ENCODE measurements around the gene RBL1. TPM values are rescaled to one million over a fixed set of nuclear protein-coding genes. Genes with fewer than 3 reads are reported as not detected.
A peak's percentile ranks its signal among the peaks of the same experiment; 100 is the strongest.
"Not testable (repeated sequence)": the region's sequence is repeated elsewhere in the genome, so short reads cannot be mapped to it uniquely, and the experiment has no call there.

RBL1 gene
- total RNA-seq, 6 experiments from 2014 or later, result 1.8 to 3.9 (median 2.2) TPM

DNA sequence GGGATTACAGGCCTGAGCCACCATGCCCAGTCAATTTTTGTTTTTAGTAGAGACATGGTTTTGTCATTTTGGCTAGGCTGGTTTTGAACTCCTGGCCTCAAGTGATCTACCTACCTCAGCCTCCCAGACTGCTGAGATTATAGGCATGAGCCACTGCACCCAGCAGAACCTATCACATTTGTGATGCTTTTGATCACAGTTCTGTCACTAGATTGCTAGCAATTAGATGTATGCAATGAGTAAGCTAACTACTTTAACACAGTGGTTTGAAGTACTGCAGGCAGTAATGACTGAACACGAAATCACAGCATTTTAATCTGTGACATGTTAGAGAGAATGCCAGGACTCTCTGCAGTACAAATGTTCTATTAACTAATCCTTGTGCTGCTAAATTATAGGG, 124.7 kb downstream of the RBL1 start:
- Histone ChIP-seq H3K27me3 (no peaks in the 10 kb centered on the region), H3K4me1 (peaks cover 0 to 11% (median 0%) of the 10 kb centered on the region in 4 donors), H3K27ac (no peak overlapping the region), H3K4me3 (no peak overlapping the region), H3K36me3 (no peaks in the 10 kb centered on the region), H3K9me3 (no peaks in the 10 kb centered on the region)
- 89% methylated on average over 1 of the region's 1 CpG for WGBS (ENCODE audit: insufficient coverage, low coverage, low lambda C conversion rate, missing lambda C conversion rate)
- DNase-seq (no peak), ATAC-seq (no peak)
- TF ChIP-seq POLR2A (IDR thresholded peaks at IDR 0.05), result no peak
- no peak for TF ChIP-seq CTCF (IDR thresholded peaks at IDR 0.05)
- intact Hi-C loops (cut with DNase I), result no loop called here

DNA sequence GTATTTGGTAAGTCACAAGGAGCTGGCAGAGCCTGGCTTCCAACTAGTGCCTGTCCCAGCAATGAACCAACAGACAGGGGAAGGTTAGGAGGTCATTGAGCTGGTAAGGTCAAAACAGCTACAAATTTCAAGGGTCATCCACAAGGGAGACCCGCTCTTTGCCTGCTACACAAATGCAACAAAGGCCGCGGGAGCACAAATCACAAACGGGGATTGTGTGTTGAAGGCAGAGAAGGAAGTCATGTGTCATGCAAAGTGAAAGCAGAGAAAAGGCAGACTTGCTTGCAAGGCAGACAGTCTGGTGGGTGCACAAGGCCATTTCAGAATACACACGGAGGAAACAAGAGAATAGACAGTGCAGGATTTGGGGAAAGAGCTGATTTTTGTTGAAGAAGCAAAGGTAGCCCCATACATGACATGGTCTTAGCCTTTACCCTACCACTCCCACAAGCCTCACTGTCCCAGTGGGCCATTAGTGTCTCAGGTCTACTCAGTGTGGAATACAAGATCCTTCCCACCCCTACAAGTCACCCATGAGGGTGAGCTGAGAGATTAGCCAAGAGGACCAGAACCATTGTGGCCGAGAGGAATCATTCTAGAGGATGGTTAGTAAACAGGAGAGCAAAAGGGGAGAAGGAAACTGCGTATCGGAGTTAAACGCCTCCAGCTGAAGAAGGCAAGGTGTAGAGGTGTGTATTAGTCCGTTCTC, 126.2 kb downstream of the RBL1 start:
- Histone ChIP-seq H3K9me3 (no peaks in the 10 kb centered on the region), H3K4me1 (peaks cover 0 to 11% (median 0%) of the 10 kb centered on the region in 4 donors), H3K27ac (peak overlapping the region in 1 of 3 donors; percentile 2), H3K27me3 (no peaks in the 10 kb centered on the region), H3K4me3 (no peak overlapping the region), H3K36me3 (no peaks in the 10 kb centered on the region)
- ATAC-seq, result peak; percentile 71 to 85 (median 78)
- 50% methylated on average over 10 of the region's 10 CpGs for WGBS (ENCODE audit: insufficient coverage, low coverage, low lambda C conversion rate, missing lambda C conversion rate)
- TF ChIP-seq CTCF (IDR thresholded peaks at IDR 0.05), result no peak
- no peak for TF ChIP-seq POLR2A (IDR thresholded peaks at IDR 0.05)
- intact Hi-C loops (cut with DNase I), result no loop called here
- no peak for DNase-seq

GRCh38 chr20:36969051-36969450, 126.7 kb downstream of the RBL1 start:
- no peak for TF ChIP-seq POLR2A (IDR thresholded peaks at IDR 0.05)
- TF ChIP-seq CTCF (IDR thresholded peaks at IDR 0.05), result no peak
- intact Hi-C loops (cut with DNase I), result no loop called here
- H3K27ac ChIP-seq, result peak overlapping the region in 1 of 3 donors; percentile 2
- DNase-seq, result no peak
- H3K27me3 ChIP-seq, result no peaks in the 10 kb centered on the region
- peaks cover 0 to 11% (median 0%) of the 10 kb centered on the region in 4 donors for H3K4me1 ChIP-seq
- no peaks in the 10 kb centered on the region for H3K9me3 ChIP-seq
- no peaks in the 10 kb centered on the region for H3K36me3 ChIP-seq
- ATAC-seq, result peak; percentile 10 to 55 (median 41)
- no peak overlapping the region for H3K4me3 ChIP-seq
- 94% methylated on average over 3 of the region's 4 CpGs for WGBS (ENCODE audit: insufficient coverage, low coverage, low lambda C conversion rate, missing lambda C conversion rate)

DNA sequence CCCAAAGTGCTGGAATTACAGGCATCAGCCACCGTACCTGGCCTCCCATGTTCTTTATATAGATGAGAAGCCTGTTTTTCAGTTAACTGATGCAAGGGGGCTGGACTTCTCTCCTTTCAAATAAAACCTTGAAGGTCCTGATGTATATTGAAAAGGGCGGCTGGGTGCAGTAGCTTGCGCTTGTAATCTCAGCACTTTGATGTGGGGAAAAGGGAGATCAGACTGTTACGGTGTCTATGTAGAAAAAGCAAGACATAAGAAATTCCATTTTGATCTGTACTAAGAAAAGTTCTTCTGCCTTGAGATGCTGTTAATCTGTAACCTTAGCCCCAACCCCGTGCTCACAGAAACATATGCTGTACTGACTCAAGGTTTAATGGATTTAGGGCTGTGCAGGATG, 128.2 kb downstream of the RBL1 start:
- intact Hi-C loops (cut with DNase I), result no loop called here
- H3K9me3 ChIP-seq, result no peaks in the 10 kb centered on the region
- H3K36me3 ChIP-seq, result no peaks in the 10 kb centered on the region
- H3K4me1 ChIP-seq, result peaks cover 0 to 11% (median 0%) of the 10 kb centered on the region in 4 donors
- DNase-seq (no peak), ATAC-seq (no peak)
- H3K27me3 ChIP-seq, result no peaks in the 10 kb centered on the region
- TF ChIP-seq POLR2A (IDR thresholded peaks at IDR 0.05), result no peak
- no peak for TF ChIP-seq CTCF (IDR thresholded peaks at IDR 0.05)
- no peak overlapping the region for H3K4me3 ChIP-seq
- H3K27ac ChIP-seq, result no peak overlapping the region
- 81% methylated on average over 4 of the region's 5 CpGs for WGBS (ENCODE audit: insufficient coverage, low coverage, low lambda C conversion rate, missing lambda C conversion rate)

DNA sequence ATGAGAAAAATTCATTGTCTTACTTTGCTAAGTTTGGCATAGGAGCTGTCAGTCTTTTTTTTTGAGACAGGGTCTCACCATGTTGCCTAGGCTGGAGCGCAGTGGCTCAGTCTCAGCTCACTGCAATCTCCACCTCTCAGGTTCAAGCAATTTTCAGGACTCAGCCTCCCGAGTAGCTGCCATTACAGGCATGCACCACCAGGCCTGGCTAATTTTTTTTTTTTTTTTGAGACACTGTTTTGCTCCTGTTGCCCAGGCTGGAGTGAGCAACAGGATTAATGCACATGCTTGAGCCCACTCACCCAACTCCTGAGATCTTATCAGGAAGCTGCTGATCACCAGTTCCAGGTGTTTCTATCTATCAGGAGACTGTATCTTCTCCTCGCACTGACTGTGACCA, 128.8 kb downstream of the RBL1 start:
- intact Hi-C loops (cut with DNase I); H3K9me3 ChIP-seq; ATAC-seq: not testable (repeated sequence)

DNA sequence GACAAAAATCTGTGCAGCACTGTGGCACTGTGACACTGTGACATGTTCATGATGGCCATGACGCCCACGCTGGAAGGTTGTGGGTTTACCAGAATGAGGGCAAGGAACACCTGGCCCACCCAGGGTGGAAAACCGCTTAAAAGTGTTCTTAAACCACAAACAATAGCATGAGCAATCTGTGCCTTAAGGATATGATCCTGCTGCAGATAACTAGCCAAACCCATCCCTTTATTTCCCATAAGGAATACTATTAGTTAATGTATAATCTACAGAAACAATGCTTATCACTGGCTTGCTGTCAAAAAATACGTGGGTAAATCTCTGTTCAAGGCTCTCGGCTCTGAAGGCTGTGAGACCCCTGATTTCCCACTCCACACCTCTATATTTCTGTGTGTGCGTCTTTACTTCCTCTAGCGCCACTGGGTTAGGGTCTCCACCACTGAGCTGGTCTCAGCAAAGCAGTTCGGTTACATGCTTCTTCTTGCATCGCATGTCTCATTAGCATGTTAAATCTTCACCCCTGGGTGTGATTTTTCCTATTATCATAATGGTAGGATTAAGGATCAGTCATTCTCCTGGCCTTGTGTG, 133.3 kb downstream of the RBL1 start:
- ATAC-seq; H3K4me3 ChIP-seq; intact Hi-C loops (cut with DNase I); H3K36me3 ChIP-seq; H3K27ac ChIP-seq; H3K4me1 ChIP-seq; DNase-seq; H3K9me3 ChIP-seq; H3K27me3 ChIP-seq: not testable (repeated sequence)
- 80% methylated on average over 8 of the region's 9 CpGs for WGBS (ENCODE audit: insufficient coverage, low coverage, low lambda C conversion rate, missing lambda C conversion rate)

More for the DNA sequence above, 128.8 kb downstream of the RBL1 start:
- H3K4me1 ChIP-seq, result peaks cover 0 to 11% (median 0%) of the 10 kb centered on the region in 4 donors
- WGBS (ENCODE audit: insufficient coverage, low coverage, low lambda C conversion rate, missing lambda C conversion rate), result 100% methylated on average over 2 of the region's 3 CpGs
- not testable (repeated sequence) for DNase-seq, H3K4me3 ChIP-seq, H3K27me3 ChIP-seq, H3K36me3 ChIP-seq, H3K27ac ChIP-seq

Measured in right lobe of liver (tissue), 6 donors.